ENCODE measurements around the gene PIP5K1C.
"Not testable (repeated sequence)": the region's sequence is repeated elsewhere in the genome, so short reads cannot be mapped to it uniquely, and the experiment has no call there.

PIP5K1C gene

GRCh38 chr19:3590991-3591659 is 109.1 kb downstream of the PIP5K1C start:
- no peak for DNase-seq (ENCODE audit: low read depth in 2 of 2)

GRCh38 chr19:3589949-3590348 is 110.3 kb downstream of the PIP5K1C start:
- DNase-seq (ENCODE audit: low read depth in 2 of 2) = no peak

GRCh38 chr19:3589439-3589838 is 110.8 kb downstream of the PIP5K1C start:
- DNase-seq (ENCODE audit: low read depth in 2 of 2) = no peak

DNA sequence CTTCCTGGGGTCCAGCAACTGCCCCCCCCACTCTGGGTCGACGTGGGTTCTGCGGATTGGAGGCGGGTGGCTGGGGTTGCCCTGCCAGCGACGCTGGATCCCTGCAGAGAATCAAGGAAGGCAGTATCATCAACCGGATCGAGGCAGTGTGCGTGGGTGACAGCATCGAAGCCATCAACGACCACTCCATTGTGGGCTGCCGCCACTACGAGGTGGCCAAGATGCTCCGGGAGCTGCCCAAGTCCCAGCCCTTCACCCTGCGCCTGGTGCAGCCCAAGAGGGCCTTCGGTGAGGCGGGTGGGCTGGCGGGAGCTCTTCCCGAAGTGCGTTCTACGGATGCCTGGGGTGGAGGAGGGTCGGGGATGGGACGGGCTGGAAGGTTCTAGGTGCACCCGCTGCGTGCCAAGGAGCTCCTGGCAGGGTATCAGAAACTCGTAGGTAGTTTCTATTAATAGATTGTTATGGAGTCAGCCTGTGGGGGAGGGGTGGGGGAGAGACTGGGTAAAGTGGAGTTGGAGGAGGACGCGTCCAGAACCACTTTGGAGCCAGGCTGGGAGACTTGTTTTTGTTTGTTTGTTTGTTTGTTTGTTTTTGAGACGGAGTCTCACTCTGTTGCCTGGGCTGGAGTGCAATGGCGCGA is 113.4 kb downstream of the PIP5K1C start:
- DNase-seq (ENCODE audit: low read depth in 2 of 2) = no peak

DNA sequence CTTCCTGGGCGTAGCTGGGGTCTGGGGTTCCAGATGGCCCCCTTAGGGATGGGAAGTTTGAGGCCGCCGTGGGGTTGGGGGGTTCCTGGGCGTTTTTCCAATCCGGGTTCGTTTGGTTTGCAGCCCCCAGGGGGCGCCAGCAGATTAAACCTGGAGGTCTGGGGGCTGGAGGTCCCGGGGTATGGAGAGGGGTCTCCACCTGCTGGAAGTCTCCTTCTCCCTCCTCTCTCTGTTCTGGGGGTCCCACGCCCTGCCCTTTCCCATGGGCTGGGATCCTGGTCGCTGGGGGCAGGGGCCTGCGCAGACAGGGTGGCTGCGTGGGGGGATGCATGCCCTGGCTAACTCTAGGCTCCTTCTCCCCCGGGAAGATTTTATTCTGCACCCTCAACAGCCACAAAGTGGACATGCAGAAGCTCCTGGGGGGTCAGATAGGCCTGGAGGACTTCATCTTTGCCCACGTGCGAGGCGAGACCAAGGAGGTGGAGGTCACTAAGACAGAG is 114.1 kb downstream of the PIP5K1C start:
- no peak for DNase-seq (ENCODE audit: low read depth in 2 of 2)

GRCh38 chr19:3585301-3586126 is 114.8 kb downstream of the PIP5K1C start, which contains the start of gene GIPC3:
GIPC3 (plus strand) TSS chr19:3585478; CDS start chr19:3585598, 120 bp downstream.
- DNase-seq (ENCODE audit: low read depth in 2 of 2) = no peak

DNA sequence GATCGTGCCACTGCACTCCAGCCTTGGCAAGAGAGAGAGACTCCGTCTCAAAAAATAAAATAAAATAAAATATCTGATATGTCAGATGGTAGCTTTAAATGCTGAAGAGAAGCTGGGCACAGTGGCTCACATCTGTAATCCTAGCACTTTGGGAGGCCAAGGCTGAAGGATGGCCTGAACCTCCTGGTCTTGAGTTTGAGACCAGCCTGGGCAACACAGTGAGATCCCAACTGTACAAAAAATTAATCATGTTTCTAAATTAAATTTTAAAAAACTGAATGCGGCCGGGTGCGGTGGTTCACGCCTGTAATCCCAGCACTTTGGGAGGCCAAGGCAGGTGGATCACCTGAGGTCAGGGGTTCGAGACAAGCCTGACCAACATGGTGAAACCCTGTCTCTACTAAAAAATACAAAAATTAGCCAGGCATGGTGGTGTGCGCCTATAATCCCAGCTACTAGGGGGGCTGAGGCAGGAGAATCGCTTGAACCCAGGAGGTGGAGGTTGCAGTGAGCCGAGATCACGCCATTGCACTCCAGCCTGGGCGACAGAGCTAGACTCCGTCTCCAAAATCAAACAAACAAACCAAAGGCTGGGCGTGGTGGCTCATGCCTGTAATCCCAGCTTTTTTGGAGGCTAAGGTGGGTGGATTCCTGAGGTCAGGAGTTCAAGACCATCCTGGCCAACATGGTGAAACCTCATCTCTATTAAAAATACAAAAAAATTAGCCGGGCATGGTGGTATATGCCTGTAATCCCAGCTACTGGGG is 116.0 kb downstream of the PIP5K1C start:
- not testable (repeated sequence) for DNase-seq (ENCODE audit: low read depth in 2 of 2)

- not testable (repeated sequence) for DNase-seq (ENCODE audit: low read depth in 2 of 2)
Measured at GRCh38 chr19:3581792-3582191, 118.5 kb downstream of the PIP5K1C start.

Measured in activated CD8-positive, alpha-beta memory T cell treated with anti-CD3 and anti-CD28 coated beads for 4 hours (primary cell).